ENCODE data around the gene ANKRD13D. TPM values are rescaled to one million over a fixed set of nuclear protein-coding genes. Genes with fewer than 3 reads are reported as not detected.

Gene ANKRD13D
- 100 to 1,000 TPM in 5 of 7 donors, 10 to 100 TPM in 2; 67.3 to 151 (median 124) TPM for total RNA-seq
- polyA plus RNA-seq = 100 to 1,000 TPM in 2 of 3 donors, 10 to 100 TPM in 1; 65.2 to 138 (median 129) TPM
- long read RNA-seq, donor 1, partial matches to known transcripts = 0 of 6 reads
- long read RNA-seq, donor 1, other reads (novel, unspliced or antisense) = 0 of 6 reads
- long read RNA-seq, donor 2, partial matches to known transcripts = 0 of 4 reads
- long read RNA-seq, donor 2, other reads (novel, unspliced or antisense) = 0 of 4 reads

- Histone ChIP-seq H3K9me3 (no peaks in the 10 kb centered on the region), H3K4me1 (peaks cover 54 to 96% (median 88%) of the 10 kb centered on the region in 6 donors), H3K27me3 (replicated peaks in 1 of 7) (no peaks in the 10 kb centered on the region), H3K27ac (peak within 1 kb of the TSS; percentile 93 to 100 (median 97)), H3K36me3 (peaks cover 0 to 77% (median 53%) of the 10 kb centered on the region in 6 donors), H3K4me3 (peak within 1 kb of the TSS; percentile 68 to 95 (median 86))
- TF ChIP-seq CTCF (IDR thresholded peaks at IDR 0.05 in 8 of 11, conservative IDR thresholded peaks at IDR 0.05 in 3 of 11) (no peak), POLR2A (IDR thresholded peaks at IDR 0.05) (no peak), POLR2AphosphoS5 (IDR thresholded peaks at IDR 0.05) (no peak)
- 0 to 1% (median 1%) methylated on average over 14 to 56 of the region's 56 CpGs for WGBS, 5 donors
- intact Hi-C loops (cut with DNase I; ENCODE audit: low total_unique reads) = no loop called here
- peak; percentile 94 for DNase-seq
Observed at GRCh38 chr11:67289226-67289650, at the start of gene ANKRD13D. Gene ANKRD13D, plus strand, starts transcription at chr11:67289303. Its CDS starts 158 bp downstream, at chr11:67289461.

- Histone ChIP-seq H3K4me1 (peaks cover 41 to 77% (median 60%) of the 10 kb centered on the region in 6 donors), H3K9me3 (no peaks in the 10 kb centered on the region), H3K36me3 (peaks cover 0 to 54% (median 22%) of the 10 kb centered on the region in 6 donors), H3K27ac (peak overlapping the region; percentile 84 to 96 (median 92)), H3K4me3 (peak overlapping the region; percentile 62 to 91 (median 77)), H3K27me3 (replicated peaks in 1 of 7) (no peaks in the 10 kb centered on the region)
- WGBS, 5 donors = 0 to 1% (median 0%) methylated on average over 18 to 31 of the region's 31 CpGs
- DNase-seq = peak; percentile 98
- intact Hi-C loops (cut with DNase I; ENCODE audit: low total_unique reads) = no loop called here
- TF ChIP-seq POLR2A (IDR thresholded peaks at IDR 0.05) (peak; percentile 64 to 98 (median 77)), POLR2AphosphoS5 (IDR thresholded peaks at IDR 0.05) (peak; percentile 99 to 100 (median 99)), CTCF (IDR thresholded peaks at IDR 0.05 in 8 of 11, conservative IDR thresholded peaks at IDR 0.05 in 3 of 11) (peak in 7 of 11 experiments; percentile 19 to 57 (median 41))
Observed at GRCh38 chr11:67239783-67240575, 49.1 kb upstream of the ANKRD13D start.

GRCh38 chr11:67240576-67241389 lies 48.3 kb upstream of the ANKRD13D start:
- H3K27ac ChIP-seq = peak overlapping the region; percentile 84 to 96 (median 92)
- DNase-seq = peak; percentile 87
- no peaks in the 10 kb centered on the region for H3K9me3 ChIP-seq
- H3K27me3 ChIP-seq (replicated peaks in 1 of 7) = no peaks in the 10 kb centered on the region
- intact Hi-C loops (cut with DNase I; ENCODE audit: low total_unique reads) = no loop called here
- 0 to 1% (median 1%) methylated on average over 16 of the region's 16 CpGs for WGBS, 5 donors
- H3K4me3 ChIP-seq = peak overlapping the region; percentile 62 to 91 (median 77)
- TF ChIP-seq POLR2AphosphoS5 (IDR thresholded peaks at IDR 0.05) (peak in 2 of 3 donors; percentile 13 to 87), CTCF (IDR thresholded peaks at IDR 0.05 in 8 of 11, conservative IDR thresholded peaks at IDR 0.05 in 3 of 11) (no peak), POLR2A (IDR thresholded peaks at IDR 0.05) (peak in 1 of 3 donors; percentile 62)
- peaks cover 0 to 54% (median 28%) of the 10 kb centered on the region in 6 donors for H3K36me3 ChIP-seq
- H3K4me1 ChIP-seq = peaks cover 41 to 85% (median 63%) of the 10 kb centered on the region in 6 donors
